A673 (cell line): ENCODE data around the gene ARID3A. TPM values are rescaled to one million over a fixed set of nuclear protein-coding genes. Genes with fewer than 3 reads are reported as not detected.

Experiments used
- BruUV-seq: library from RNA; stranded (reverse); fragments of 400-500 nt; replicated peaks from 2 replicates; lab custom pipeline; 2021; lab: Mats Ljungman, UMichigan
- CTCF ChIA-PET: fragments of 300-600 bp; sonication (Branson Sonifier 250); formaldehyde crosslinking; loops from one replicate; lab custom pipeline; 2022; ENCODE audit warnings: antibody characterized with exemption; lab: Charles Lee
- POLR2A ChIA-PET: fragments of 300-600 bp; sonication (Branson Sonifier 250); formaldehyde crosslinking; loops from one replicate; lab custom pipeline; 2022; ENCODE audit warnings: antibody characterized with exemption; ENCODE audit not compliant: low non-redundant PET; lab: Charles Lee
- DNase-seq: peaks from one replicate; pipeline ENCODE4 v3.0.0-alpha.2; 2015; ENCODE audit warnings: low spot score
- H3K27ac ChIP-seq: fragments of 200-600 bp; sonication (generic); 2 replicates; pipeline ENCODE4 v1.5.1; 2016; ENCODE audit warnings: mixed run types, low read depth, mild to moderate bottlenecking, mixed read lengths, antibody characterized with exemption, low read length; ENCODE audit not compliant: poor library complexity, severe bottlenecking
- H3K27me3 ChIP-seq: fragments of 200-600 bp; sonication (generic); replicated peaks from 2 replicates; pipeline ENCODE4 v1.6.1; 2017; ENCODE audit warnings: mixed run types, low read depth, mild to moderate bottlenecking, mixed read lengths, antibody characterized with exemption, low read length; ENCODE audit not compliant: insufficient read depth, poor library complexity
- H3K36me3 ChIP-seq: fragments of 200-600 bp; sonication (generic); 2 replicates; pipeline ENCODE4 v1.6.1; 2016; ENCODE audit warnings: mixed run types, mild to moderate bottlenecking, mixed read lengths, antibody characterized with exemption, low read length; ENCODE audit not compliant: insufficient read depth, poor library complexity, severe bottlenecking
- H3K4me1 ChIP-seq: fragments of 200-600 bp; sonication (generic); 2 replicates; pipeline ENCODE4 v1.6.1; 2017; ENCODE audit warnings: mixed run types, mild to moderate bottlenecking, mixed read lengths, antibody characterized with exemption, low read length; ENCODE audit not compliant: insufficient read depth, poor library complexity, severe bottlenecking
- H3K4me3 ChIP-seq: fragments of 200-600 bp; sonication (generic); 2 replicates; pipeline ENCODE4 v1.5.1; 2016; ENCODE audit warnings: low read depth, mixed run types, mild to moderate bottlenecking, mixed read lengths, low read length; ENCODE audit not compliant: poor library complexity, severe bottlenecking
- H3K9me3 ChIP-seq: fragments of 200-600 bp; sonication (generic); 2 replicates; pipeline ENCODE4 v1.6.1; 2016; ENCODE audit warnings: mixed run types, low read depth, mild to moderate bottlenecking, mixed read lengths, antibody characterized with exemption, low read length; ENCODE audit not compliant: poor library complexity, severe bottlenecking
- EZH2 ChIP-seq: fragments of 200-600 bp; sonication (generic); IDR thresholded peaks from 2 replicates; pipeline ENCODE4 v1.6.1; 2017; ENCODE audit warnings: borderline replicate concordance, low read depth, mild to moderate bottlenecking, mixed read lengths, antibody characterized with exemption, low read length; ENCODE audit not compliant: poor library complexity, severe bottlenecking
- intact Hi-C: fragments of 100-400 bp; cut with micrococcal nuclease; formaldehyde crosslinking; loops from one replicate; pipeline ENCODE4 v1.10.0; 2022; ENCODE audit not compliant: unreplicated experiment
- total RNA-seq: library from RNA; stranded (reverse); gene quantifications from 2 replicates; pipeline ENCODE4 v1.2.3, GENCODE V29; 2021
- TF ChIP-seq, protein P1 (sequence below): fragments of 300-800, 200-600 bp; sonication (generic); conservative IDR thresholded peaks from 2 replicates; pipeline ENCODE4 v1.5.1; 2017; ENCODE audit warnings: low read depth, mild to moderate bottlenecking, antibody characterized with exemption, low read length, moderate library complexity, mixed read lengths

The ARID3A gene
- total RNA-seq, 1 experiment from 2014 or later = 19.6 TPM

DNA sequence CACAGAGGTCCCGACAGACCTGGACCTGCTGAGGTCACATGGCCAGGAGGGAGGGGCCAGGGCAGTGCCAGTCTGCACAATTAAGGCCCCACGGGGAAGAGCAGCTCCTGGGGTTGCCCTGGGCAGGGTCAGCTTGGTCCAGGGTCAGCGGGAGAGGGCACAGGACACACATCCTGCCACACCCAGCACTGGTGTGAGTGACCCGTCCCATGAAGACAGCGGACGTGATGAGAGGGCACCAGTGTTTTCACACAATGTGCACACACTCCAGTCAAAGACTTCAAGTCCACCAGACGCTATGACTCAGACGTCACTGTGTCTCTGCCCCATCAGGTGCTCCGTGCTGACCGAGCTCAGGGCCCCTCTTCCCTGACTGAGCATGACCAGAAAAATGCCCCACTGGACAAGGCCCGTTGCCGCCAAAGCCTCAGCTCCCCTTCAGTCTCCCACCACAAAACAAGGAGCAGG lies 90.8 kb downstream of the ARID3A start:
- intact Hi-C loops = no loop called here
- DNase-seq = no peak
- Histone ChIP-seq H3K27ac (peak overlapping the region; percentile 47), H3K4me1 (peaks cover 30% of the 10 kb centered on the region), H3K4me3 (no peak overlapping the region), H3K27me3 (no peaks in the 10 kb centered on the region), H3K36me3 (peaks cover 26% of the 10 kb centered on the region), H3K9me3 (no peaks in the 10 kb centered on the region)
- BruUV-seq = no TSS peak
- TF ChIP-seq, protein P1, sequence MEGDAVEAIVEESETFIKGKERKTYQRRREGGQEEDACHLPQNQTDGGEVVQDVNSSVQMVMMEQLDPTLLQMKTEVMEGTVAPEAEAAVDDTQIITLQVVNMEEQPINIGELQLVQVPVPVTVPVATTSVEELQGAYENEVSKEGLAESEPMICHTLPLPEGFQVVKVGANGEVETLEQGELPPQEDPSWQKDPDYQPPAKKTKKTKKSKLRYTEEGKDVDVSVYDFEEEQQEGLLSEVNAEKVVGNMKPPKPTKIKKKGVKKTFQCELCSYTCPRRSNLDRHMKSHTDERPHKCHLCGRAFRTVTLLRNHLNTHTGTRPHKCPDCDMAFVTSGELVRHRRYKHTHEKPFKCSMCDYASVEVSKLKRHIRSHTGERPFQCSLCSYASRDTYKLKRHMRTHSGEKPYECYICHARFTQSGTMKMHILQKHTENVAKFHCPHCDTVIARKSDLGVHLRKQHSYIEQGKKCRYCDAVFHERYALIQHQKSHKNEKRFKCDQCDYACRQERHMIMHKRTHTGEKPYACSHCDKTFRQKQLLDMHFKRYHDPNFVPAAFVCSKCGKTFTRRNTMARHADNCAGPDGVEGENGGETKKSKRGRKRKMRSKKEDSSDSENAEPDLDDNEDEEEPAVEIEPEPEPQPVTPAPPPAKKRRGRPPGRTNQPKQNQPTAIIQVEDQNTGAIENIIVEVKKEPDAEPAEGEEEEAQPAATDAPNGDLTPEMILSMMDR = no peak
- TF ChIP-seq EZH2 = no peak
- POLR2A ChIA-PET = no interaction called here
- CTCF ChIA-PET = no interaction called here

DNA sequence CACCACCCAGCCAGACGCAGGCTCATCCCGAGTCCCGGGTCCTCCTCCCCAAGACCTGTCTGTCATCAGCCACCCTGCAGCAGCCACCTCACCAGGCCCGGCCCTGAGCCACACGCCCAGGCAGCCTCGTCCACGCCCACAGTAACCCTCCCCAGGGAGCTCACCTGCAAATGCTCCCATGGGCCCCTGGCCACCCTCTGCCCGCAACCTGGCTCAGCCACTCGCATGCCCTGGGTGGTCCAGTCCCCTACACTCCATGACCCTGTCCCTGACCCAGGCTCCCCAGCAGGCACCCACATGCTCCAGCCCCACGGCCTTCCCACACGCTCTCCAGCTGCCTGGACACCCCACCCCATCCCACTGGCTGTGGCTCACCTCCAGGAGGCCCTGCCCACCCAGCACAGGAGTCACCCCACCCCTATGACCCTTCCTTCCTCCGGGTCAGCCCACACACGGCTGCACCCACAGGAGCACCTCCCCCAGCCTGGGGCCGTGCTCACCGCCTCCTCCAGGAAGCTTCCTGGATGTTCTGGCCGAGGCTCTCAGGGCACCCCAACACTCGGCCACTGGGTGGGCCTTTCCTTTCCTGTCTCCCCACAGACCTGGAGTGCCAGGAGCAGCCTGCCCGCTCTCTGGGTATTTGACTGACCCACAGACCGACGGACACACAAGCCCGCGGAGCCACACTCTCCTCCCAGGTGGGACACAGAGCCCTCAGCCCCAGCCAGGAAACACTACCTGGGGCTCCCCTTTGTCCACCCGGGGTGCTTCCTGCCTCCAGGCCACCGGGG lies 91.5 kb downstream of the ARID3A start:
- intact Hi-C loops = no loop called here
- no peak overlapping the region for H3K4me3 ChIP-seq

DNA sequence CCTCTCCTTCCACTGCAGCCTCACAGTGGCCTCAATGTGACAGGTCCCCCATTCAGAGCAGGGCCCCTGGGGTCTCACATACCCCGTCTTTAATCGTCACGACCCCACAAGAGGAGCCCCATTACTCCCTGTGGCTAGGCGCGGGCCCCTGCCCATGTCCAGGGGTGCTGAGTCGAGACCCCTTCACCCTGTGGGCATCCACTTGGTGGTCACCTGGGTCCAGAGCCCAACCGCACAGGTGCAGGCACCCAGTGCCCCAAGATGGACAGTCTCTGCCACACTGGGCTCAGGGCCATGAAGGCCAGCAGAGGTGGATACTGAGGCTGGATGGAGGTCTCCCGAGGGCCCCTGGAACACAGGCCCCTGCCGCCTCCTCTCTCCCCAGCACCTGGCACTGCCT lies 92.1 kb downstream of the ARID3A start:
- ChIA-PET POLR2A (no interaction called here), CTCF (no interaction called here)
- intact Hi-C loops = no loop called here
- Histone ChIP-seq H3K27ac (peak overlapping the region; percentile 61), H3K9me3 (no peaks in the 10 kb centered on the region), H3K36me3 (peaks cover 16% of the 10 kb centered on the region), H3K4me3 (no peak overlapping the region), H3K4me1 (peaks cover 30% of the 10 kb centered on the region), H3K27me3 (no peaks in the 10 kb centered on the region)
- BruUV-seq = no TSS peak
- TF ChIP-seq EZH2 = no peak
- TF ChIP-seq, protein P1 = no peak
- DNase-seq = no peak

More for the DNA sequence above, 91.5 kb downstream of the ARID3A start:
- POLR2A ChIA-PET = no interaction called here
- no peak for DNase-seq
- BruUV-seq = no TSS peak
- CTCF ChIA-PET = no interaction called here
- Histone ChIP-seq H3K9me3 (no peaks in the 10 kb centered on the region), H3K27me3 (no peaks in the 10 kb centered on the region), H3K27ac (peak overlapping the region; percentile 61), H3K4me1 (peaks cover 30% of the 10 kb centered on the region), H3K36me3 (peaks cover 20% of the 10 kb centered on the region)
- TF ChIP-seq, protein P1 = no peak
- no peak for TF ChIP-seq EZH2
